Smooth muscle cell (in vitro differentiated cells): Measurements from ENCODE around the gene LPCAT3. TPM values are rescaled to one million over a fixed set of nuclear protein-coding genes. Genes with fewer than 3 reads are reported as not detected.
A peak's percentile ranks its signal among the peaks of the same experiment; 100 is the strongest.

ENCODE experiments used
- DNase-seq: peaks from one replicate; lab custom pipeline; 2025; ENCODE audit not compliant: unreplicated experiment; lab: John Stamatoyannopoulos, UW
- H2AFZ ChIP-seq: fragments of 200-600 bp; sonication (generic); 2 replicates; pipeline ENCODE4 v1.6.0; 2016; ENCODE audit warnings: antibody characterized with exemption, low read depth, mild to moderate bottlenecking
- H3F3A ChIP-seq: fragments of 200-600 bp; sonication (generic); 2 replicates; pipeline ENCODE4 v1.6.0; 2017; ENCODE audit warnings: antibody characterized with exemption, low read depth
- H3K27ac ChIP-seq: fragments of 200-600 bp; sonication (generic); 2 replicates; pipeline ENCODE4 v1.5.1; 2016; ENCODE audit warnings: low read depth, mild to moderate bottlenecking
- H3K27me3 ChIP-seq: fragments of 200-600 bp; sonication (generic); 2 replicates; pipeline ENCODE4 v1.6.1; 2016; ENCODE audit warnings: low read depth, mild to moderate bottlenecking
- H3K36me3 ChIP-seq: fragments of 200-600 bp; sonication (generic); 2 replicates; pipeline ENCODE4 v1.5.1; 2016; ENCODE audit warnings: low read depth
- H3K4me1 ChIP-seq: fragments of 200-600 bp; sonication (generic); 2 replicates; pipeline ENCODE4 v1.5.1; 2016; ENCODE audit warnings: low read depth
- H3K4me2 ChIP-seq: fragments of 200-600 bp; sonication (generic); 2 replicates; pipeline ENCODE4 v1.6.0; 2016; ENCODE audit warnings: mild to moderate bottlenecking
- H3K4me3 ChIP-seq: fragments of 200-600 bp; sonication (generic); 2 replicates; pipeline ENCODE4 v1.5.1; 2016; ENCODE audit warnings: mild to moderate bottlenecking
- H3K79me2 ChIP-seq: fragments of 200-600 bp; sonication (generic); 2 replicates; pipeline ENCODE4 v1.6.0; 2016; ENCODE audit warnings: low read depth, mild to moderate bottlenecking
- H3K9ac ChIP-seq: fragments of 200-600 bp; sonication (generic); 2 replicates; pipeline ENCODE4 v1.6.0; 2016; ENCODE audit warnings: low read depth
- H3K9me3 ChIP-seq: fragments of 200-600 bp; sonication (generic); replicated peaks from 2 replicates; pipeline ENCODE4 v1.5.1; 2016; ENCODE audit warnings: low read depth
- H4K20me1 ChIP-seq: fragments of 200-600 bp; sonication (generic); 2 replicates; pipeline ENCODE4 v1.6.0; 2016; ENCODE audit warnings: low read depth
- WGBS: methylation state at CpG from one replicate; pipeline ENCODE4 v1.1.7; 2016; ENCODE audit warnings: low lambda C conversion rate; 5-methylcytosine and 5-hydroxymethylcytosine counted together
- polyA plus RNA-seq: library from polyadenylated mRNA; unstranded; fragments of >200 nt; fragmentation: Nextera tagmentation; extraction: Ambion mirVana; gene quantifications from 2 replicates; pipeline ENCODE4 v1.2.1, GENCODE V29; 2016
- total RNA-seq: library from RNA; depleted of rRNA; stranded (reverse); fragments of >200 nt; gene quantifications from 2 replicates; pipeline ENCODE4 v1.2.3, GENCODE V29; 2014
- TF ChIP-seq, protein P1 (sequence below): fragments of 200-600 bp; sonication (generic); IDR thresholded peaks from 2 replicates; pipeline ENCODE4 v1.5.1; 2017; ENCODE audit warnings: borderline replicate concordance, mild to moderate bottlenecking, antibody characterized with exemption; ENCODE audit not compliant: insufficient read depth, poor library complexity, severe bottlenecking

The LPCAT3 gene
- total and polyA plus RNA-seq, 2 experiments from 2014 or later = 28.3 to 35.9 TPM

DNA sequence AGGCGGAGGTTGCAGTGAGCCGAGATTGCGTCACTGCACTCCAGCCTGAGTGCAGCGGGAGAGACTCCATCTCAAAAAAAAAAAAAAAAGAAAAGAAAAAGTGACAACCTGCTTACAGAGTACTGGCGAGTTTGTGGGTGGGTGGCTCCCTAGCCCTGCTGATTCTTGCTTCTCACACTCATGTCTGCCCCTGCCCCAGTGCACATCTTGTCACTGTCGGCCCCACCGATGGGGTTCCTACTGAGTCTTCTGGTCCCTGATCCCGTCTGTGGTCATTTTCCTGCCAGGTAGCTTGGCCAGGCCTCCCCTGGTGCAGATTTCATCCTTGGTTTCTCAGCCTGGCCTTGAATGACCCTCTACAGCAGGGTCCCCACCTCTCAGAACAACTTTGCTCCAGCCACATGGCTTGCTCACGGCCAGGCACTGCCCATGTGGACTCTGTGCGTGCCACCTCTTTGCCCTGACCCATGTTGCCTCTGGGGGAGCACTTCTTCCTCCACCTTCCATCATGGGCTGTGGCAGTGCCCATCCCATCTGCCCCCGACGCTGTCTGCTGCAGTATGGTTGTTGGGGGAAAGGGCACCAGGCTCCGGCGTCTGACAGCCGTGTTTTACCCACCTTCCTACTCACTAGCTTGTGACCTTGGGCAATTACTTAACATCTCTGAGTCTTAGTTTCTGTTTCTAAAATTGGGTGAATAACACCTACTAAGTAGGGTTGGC, 69.2 kb downstream of the LPCAT3 start:
- Histone ChIP-seq H4K20me1 (peaks cover 6% of the 10 kb centered on the region), H3K4me2 (no peak overlapping the region), H3K9ac (no peak overlapping the region), H3K4me1 (peaks cover 6% of the 10 kb centered on the region), H3K79me2 (no peaks in the 10 kb centered on the region), H3K4me3 (no peak overlapping the region), H3K27me3 (no peaks in the 10 kb centered on the region), H3F3A (peaks cover 6% of the 10 kb centered on the region), H3K27ac (no peak overlapping the region), H2AFZ (no peak overlapping the region), H3K36me3 (no peaks in the 10 kb centered on the region), H3K9me3 (no peaks in the 10 kb centered on the region)
- TF ChIP-seq, protein P1, sequence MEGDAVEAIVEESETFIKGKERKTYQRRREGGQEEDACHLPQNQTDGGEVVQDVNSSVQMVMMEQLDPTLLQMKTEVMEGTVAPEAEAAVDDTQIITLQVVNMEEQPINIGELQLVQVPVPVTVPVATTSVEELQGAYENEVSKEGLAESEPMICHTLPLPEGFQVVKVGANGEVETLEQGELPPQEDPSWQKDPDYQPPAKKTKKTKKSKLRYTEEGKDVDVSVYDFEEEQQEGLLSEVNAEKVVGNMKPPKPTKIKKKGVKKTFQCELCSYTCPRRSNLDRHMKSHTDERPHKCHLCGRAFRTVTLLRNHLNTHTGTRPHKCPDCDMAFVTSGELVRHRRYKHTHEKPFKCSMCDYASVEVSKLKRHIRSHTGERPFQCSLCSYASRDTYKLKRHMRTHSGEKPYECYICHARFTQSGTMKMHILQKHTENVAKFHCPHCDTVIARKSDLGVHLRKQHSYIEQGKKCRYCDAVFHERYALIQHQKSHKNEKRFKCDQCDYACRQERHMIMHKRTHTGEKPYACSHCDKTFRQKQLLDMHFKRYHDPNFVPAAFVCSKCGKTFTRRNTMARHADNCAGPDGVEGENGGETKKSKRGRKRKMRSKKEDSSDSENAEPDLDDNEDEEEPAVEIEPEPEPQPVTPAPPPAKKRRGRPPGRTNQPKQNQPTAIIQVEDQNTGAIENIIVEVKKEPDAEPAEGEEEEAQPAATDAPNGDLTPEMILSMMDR = no peak
- WGBS = 93% methylated on average over 15 of the region's 15 CpGs
- no peak for DNase-seq

DNA sequence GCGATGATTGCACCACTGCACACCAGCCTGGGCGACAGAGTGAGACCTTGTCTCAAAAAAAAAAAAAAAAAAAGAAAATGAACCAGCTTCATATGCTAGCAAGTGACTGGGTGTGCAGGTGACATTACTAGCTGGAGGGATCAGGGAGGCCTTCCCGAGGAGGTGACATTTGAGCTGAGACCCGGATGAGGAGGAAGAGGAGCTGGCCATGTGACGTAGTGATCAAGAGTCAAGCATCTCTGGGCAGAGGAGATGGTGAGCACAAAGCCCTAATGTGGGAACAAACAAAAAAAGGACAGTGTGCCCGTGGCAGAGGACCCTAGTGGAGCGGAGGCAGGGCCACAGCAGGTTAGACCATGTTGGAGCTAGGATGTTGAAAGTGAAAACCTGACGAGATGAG, 70.7 kb downstream of the LPCAT3 start:
- H3K27ac ChIP-seq = no peak overlapping the region
- no peaks in the 10 kb centered on the region for H3K9me3 ChIP-seq
- H3K36me3 ChIP-seq = no peaks in the 10 kb centered on the region
- no peak overlapping the region for H3K4me3 ChIP-seq
- no peak overlapping the region for H3K4me2 ChIP-seq
- H4K20me1 ChIP-seq = peaks cover 6% of the 10 kb centered on the region
- H3K79me2 ChIP-seq = no peaks in the 10 kb centered on the region
- H3F3A ChIP-seq = peaks cover 6% of the 10 kb centered on the region
- no peak overlapping the region for H2AFZ ChIP-seq
- TF ChIP-seq, protein P1 = no peak
- H3K9ac ChIP-seq = no peak overlapping the region
- DNase-seq = no peak
- WGBS = 93% methylated on average over 8 of the region's 8 CpGs
- H3K27me3 ChIP-seq = no peaks in the 10 kb centered on the region
- peaks cover 10% of the 10 kb centered on the region for H3K4me1 ChIP-seq

DNA sequence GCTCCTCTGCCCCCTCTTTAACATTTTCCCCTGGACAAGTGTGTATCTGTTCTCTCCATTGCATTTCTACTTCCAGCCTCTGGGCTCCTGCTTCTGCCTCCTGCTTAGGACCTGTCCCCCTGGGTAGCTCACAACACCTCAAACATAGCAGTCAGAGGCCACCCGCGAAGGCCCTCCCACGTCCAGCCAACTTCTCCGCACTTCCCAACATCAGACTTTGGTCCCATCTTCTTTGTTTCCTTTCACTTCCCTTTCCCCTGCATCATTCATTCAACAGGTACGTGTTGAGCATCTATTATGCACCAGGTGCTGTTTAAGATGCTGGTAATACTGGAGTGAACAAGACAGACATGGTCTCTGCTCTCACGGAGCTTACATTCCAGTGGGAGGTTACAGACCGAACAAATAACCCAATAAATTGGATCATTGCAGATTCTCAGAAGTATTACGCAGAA, 71.3 kb downstream of the LPCAT3 start:
- Histone ChIP-seq H4K20me1 (peaks cover 6% of the 10 kb centered on the region), H3K36me3 (no peaks in the 10 kb centered on the region), H3K4me1 (peaks cover 10% of the 10 kb centered on the region), H3F3A (peaks cover 8% of the 10 kb centered on the region), H3K9ac (no peak overlapping the region), H3K4me3 (peak overlapping the region; percentile 44), H2AFZ (no peak overlapping the region), H3K79me2 (no peaks in the 10 kb centered on the region), H3K9me3 (no peaks in the 10 kb centered on the region), H3K27me3 (no peaks in the 10 kb centered on the region), H3K27ac (no peak overlapping the region), H3K4me2 (peak overlapping the region; percentile 71)
- TF ChIP-seq, protein P1 = no peak
- WGBS = 72% methylated on average over 8 of the region's 8 CpGs
- no peak for DNase-seq
